ENCODE data around the gene DDIT4L.

- no peak for TF ChIP-seq CTCF (IDR thresholded peaks at IDR 0.05)
- TF ChIP-seq POLR2A (IDR thresholded peaks at IDR 0.05) = no peak
- TF ChIP-seq POLR2AphosphoS5 (IDR thresholded peaks at IDR 0.05) = no peak
Measured at GRCh38 chr4:100147198-100147597, 43.1 kb downstream of the DDIT4L start.
